ENCODE results near the gene VAMP2.
"Not testable (repeated sequence)": the region's sequence is repeated elsewhere in the genome, so short reads cannot be mapped to it uniquely, and the experiment has no call there.

The VAMP2 gene

DNA sequence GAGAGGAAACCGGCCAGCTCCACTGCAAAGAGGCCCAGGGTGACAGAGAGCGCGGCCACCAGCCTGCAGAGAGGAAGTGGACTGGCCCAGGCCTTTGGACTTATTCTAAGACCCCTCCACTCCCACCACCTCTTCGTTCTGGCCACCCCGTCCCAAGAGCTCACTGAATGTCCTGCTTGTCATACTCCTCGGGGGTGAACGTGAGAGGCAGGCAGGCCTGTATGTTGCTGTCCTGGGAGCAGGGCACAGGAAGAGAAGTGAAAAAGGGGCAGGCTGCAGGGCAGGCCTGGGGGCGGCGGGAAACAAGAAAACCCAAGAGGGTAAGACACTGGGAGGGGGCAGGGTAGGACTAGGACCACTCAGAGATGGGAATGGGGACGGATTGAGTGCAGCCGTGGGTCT lies 13.0 kb upstream of the VAMP2 start:
- DNase-seq, result no peak

- DNase-seq, result no peak
Observed at GRCh38 chr17:8173871-8174322, 11.1 kb upstream of the VAMP2 start.

DNA sequence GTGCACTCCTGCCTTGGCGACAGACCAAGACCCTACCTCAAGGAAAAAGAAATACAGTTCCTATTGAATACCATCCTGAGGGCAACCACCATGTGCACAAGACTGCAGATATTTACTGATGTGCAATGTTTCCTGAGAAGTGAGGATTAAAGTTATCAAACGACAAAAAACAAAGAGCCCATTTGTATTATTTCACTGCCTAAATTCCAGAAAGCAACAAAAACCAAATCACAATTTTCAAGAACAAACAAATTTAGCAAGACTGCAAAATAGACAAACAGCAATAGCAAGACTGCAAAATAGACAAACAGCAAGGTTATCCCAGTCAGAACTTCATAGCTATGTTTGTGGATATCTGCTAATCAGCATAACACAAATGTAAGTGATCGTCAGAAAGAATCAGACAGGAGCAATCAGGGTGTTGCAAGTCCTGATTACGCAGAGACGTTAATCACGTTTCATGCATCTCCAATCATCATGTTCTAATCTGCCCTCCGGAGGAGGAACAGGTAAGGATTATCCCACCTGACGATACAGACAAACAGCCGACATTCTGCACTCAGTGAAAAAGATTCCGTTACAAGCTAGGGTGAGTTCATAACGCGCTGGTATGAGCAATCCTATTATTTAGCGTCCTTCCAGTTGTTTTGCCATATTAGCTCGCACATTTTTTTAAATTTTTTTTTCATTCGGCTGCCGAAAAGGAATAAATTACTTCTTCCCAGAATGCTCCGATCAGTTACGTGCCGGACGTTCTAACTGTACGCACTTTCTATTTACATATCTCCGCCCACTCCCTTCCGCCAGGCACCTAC lies 10.5 kb upstream of the VAMP2 start:
- peak; percentile 85 for DNase-seq

DNA sequence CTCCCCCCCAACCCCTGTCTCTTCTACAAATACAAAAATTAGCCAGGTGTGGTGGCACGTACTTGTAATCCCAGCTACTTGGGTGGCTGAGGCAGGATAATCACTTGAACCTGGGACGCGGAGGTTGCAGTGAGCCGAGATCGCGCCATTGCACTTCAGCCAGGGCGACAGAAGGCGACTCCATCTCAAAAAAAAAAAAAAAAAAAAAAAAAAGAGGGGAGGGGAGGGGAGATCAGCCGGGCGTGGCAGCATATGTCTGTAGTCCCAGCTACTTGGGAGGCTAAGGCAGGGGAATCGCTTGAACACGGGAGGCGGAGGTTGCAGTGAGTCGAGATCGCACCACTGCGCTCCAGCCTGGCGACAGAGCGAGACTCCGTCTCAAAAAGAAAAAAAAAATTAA lies 7.4 kb upstream of the VAMP2 start:
- DNase-seq, result not testable (repeated sequence)

- DNase-seq, result no peak
Observed at GRCh38 chr17:8167526-8167925, 4.8 kb upstream of the VAMP2 start.

GRCh38 chr17:8166731-8167130 lies 4.0 kb upstream of the VAMP2 start:
- no peak for DNase-seq

GRCh38 chr17:8164815-8165131 lies 2.0 kb upstream of the VAMP2 start:
- DNase-seq, result no peak

DNA sequence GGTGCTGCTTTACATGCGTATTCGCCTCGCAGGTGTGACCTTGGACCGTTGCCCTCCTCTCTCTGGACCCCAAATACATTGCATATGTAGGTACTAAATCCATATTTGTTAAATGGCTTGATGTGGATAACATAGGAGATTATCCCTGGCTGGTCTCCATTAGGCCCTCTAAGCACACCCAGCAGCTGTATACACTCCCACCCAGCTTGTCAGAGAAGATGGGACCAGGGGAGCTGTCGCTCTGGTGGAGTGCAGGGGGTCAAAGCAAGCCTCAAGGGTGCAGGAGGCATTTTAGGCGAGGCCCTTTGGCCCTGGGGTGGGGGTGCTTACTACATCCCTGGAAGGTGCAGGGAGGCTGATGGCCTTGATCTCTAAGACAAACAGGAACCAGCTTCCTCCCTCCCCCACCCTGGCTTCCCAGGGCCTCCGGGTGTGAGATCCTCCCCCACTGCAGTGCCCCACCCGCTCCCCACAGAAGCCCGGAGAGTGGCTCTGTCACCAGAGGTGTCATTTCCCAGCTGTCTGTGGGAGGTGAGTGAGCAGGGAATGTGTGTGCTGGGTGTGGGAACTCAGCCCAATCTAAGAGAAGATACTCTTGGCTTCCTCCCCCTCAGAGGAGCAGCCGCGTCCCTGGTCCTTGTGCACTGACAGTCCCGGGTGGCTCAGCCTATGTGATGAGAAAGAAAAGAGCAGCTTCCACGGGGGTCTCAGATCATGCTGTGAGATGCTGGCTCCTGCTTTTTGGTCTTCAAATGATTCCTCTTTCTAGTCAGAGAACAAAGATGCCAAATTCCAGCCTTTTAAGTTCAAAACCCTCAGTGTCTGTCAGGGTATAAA lies 1.4 kb upstream of the VAMP2 start:
- DNase-seq, result peak; percentile 51

GRCh38 chr17:8162997-8163977 lies 539 bp upstream of the VAMP2 start:
- peak; percentile 42 for DNase-seq

- DNase-seq, result no peak
Observed at GRCh38 chr17:8161289-8162232, 1.2 kb downstream of the VAMP2 start.

DNA sequence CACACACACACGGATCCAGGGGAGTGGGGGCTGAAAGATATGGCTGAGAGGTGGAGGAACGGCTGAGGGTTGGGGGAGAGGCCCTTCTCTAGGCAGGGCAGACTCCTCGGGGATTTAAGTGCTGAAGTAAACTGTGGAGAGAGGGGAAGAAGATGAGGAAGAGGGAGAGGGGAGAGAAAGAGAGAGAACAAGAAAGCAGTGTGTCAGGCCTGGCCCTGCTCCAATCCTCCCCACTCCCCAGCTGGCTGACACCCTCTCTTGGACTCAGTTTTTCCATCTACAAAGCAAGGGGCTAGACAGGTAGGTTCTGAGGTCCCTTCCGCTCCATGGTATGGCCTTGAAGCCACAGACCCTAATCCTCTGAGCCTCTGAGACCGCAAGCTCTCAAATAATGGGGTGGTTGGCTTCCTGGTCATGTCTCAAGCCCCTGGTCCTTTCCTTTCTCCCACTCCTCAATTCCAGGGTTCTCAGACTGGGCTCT lies 2.0 kb downstream of the VAMP2 start:
- no peak for DNase-seq

GRCh38 chr17:8160224-8160577 lies 2.5 kb downstream of the VAMP2 start:
- no peak for DNase-seq

DNA sequence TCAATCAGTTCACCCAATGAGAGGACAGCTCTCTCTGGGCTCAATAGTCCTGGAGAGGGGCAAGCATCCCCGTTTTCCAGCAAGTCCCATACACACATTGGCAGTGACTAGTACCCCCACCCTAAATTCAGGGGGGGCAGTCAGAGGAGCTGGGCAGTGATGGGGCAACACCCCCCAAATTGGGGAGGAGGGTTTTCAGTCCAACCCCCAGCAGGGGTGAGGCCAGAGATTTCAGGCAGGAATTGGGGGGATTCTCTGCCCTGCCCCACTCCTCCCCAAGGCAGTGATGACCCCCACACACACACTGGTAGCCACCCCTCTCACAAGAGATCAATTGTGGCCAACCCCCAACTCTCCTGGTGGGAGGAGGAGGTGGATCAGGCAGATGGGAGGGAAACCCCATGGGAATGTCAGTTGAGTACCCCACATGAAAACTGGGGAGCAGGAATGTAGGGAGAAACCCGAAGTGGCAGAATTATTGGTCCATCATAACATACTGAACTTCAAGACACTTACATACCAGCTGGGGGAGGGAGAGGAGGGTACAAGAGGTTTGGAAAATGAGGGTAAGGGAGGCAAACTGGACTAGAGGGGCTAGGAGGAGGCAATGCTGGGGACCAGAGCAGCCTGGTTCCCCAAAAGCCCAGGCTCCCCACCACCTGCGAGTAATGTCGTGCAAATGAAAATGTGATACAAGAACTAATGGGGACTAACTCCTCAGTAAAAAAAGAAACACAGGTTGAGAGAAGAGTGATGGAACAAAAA lies 3.1 kb downstream of the VAMP2 start:
- no peak for DNase-seq

- DNase-seq, result no peak
Observed at GRCh38 chr17:8159032-8159400, 3.7 kb downstream of the VAMP2 start.

- peak; percentile 63 for DNase-seq
Observed at GRCh38 chr17:8158267-8159031, 4.3 kb downstream of the VAMP2 start.

DNA sequence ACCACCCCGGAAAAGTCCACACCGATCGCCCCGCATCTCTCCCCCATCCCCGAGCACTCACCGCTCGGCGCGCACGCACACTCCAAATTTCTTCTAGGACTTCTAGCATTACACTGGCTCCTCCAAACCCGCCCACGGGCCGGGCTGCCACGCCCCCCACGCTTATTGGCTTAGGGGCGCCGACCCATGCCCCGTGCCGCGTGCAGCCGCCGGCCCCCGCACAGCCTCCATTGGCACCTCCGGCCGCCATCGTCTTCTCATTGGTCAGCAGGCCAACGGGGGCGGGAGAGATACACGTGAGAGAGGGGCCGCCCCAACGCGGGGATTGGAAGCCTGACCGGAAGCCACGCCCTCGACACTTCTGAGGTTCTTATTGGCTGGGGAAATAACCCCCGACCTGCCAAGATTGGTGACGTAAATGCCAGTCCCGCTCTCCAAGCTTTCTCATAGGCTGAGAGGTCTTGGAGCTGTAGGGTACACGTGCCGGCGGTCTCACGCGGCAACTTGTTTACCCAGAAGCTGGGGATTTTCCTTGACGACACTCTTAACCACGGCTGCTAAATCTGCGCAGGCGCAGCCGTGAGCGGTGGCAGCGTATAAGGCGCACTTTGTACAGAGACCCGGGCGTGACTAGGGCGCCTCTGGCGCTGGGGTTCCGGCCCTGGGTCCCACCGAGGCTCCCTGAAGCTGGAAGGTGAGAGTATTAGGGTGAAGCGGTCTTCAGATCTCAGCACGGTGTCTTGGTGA lies 6.3 kb downstream of the VAMP2 start:
- peak; percentile 99 for DNase-seq

GRCh38 chr17:8155996-8156245 lies 6.8 kb downstream of the VAMP2 start:
- no peak for DNase-seq

DNA sequence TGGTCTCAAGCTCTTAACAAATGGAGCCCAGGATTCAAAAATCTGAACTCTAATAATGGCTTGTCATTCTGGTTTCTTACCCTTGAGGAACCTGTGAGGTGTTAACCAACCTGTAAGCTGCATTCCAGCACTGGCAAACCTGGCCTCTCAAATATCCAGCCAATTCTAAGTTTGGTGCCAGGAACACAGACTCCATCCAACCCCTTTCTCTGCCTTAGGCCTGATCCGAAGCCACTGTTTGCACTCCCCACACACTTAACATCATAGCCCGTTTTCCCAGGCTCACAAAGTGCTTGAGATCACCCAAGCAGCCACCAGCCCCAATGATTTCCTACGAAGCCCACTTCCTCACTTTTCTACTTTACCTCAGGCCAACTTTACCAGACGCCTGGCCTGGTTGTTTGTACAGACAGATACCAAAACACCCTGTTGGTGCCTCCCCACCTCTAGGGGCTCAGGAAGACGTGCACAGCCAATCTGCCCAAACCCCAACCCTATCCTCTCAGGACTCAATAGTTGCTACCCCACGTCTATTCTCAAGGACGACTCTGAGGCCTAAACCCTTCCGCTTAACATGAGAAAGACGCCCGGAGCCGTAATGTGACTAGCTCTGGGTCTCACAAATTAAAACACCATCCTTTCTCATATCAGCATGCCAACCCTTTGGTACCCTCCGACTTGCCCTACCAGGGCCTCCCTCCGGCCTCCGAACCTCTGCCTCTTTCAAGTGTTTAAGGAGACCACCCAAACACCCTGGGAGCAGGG lies 7.3 kb downstream of the VAMP2 start:
- DNase-seq, result no peak

GRCh38 chr17:8154608-8155155 lies 8.1 kb downstream of the VAMP2 start:
- DNase-seq, result no peak
